GM23338 (cell line): ENCODE results near the gene CDK13. TPM values are rescaled to one million over a fixed set of nuclear protein-coding genes. Genes with fewer than 3 reads are reported as not detected.

Experiments used
- ATAC-seq: fragments of 200-7000 bp; cut with Tn5 transposase; 3 replicates; pipeline ENCODE4 v1.9.1; 2020
- DNase-seq: peaks from one replicate; pipeline ENCODE4 v3.0.0-alpha.2; 2015; ENCODE audit warnings: low spot score
- H2AFZ ChIP-seq: fragments of 200-600 bp; sonication (generic); 2 replicates; pipeline ENCODE4 v1.8.0; 2016; ENCODE audit warnings: antibody characterized with exemption, mild to moderate bottlenecking, moderate library complexity
- H3F3A ChIP-seq: fragments of 200-600 bp; sonication (generic); replicated peaks from 2 replicates; pipeline ENCODE4 v1.8.0; 2017; ENCODE audit warnings: antibody characterized with exemption, mixed run types, low read depth
- H3K27ac ChIP-seq: fragments of 200-600 bp; sonication (generic); 2 replicates; pipeline ENCODE4 v1.6.1; 2016; ENCODE audit warnings: low read depth
- H3K27me3 ChIP-seq: fragments of 200-600 bp; sonication (generic); 2 replicates; pipeline ENCODE4 v1.8.0; 2016; ENCODE audit warnings: mild to moderate bottlenecking, mixed run types, moderate library complexity; ENCODE audit not compliant: insufficient read depth
- H3K36me3 ChIP-seq: fragments of 200-600 bp; sonication (generic); 2 replicates; pipeline ENCODE4 v1.8.0; 2016; ENCODE audit warnings: mild to moderate bottlenecking; ENCODE audit not compliant: insufficient read depth
- H3K4me1 ChIP-seq: fragments of 200-600 bp; sonication (generic); 2 replicates; pipeline ENCODE4 v1.8.0; 2016; ENCODE audit warnings: mild to moderate bottlenecking, moderate library complexity; ENCODE audit not compliant: insufficient read depth
- H3K4me2 ChIP-seq: fragments of 200-600 bp; sonication (generic); 2 replicates; pipeline ENCODE4 v1.7.1; 2017; ENCODE audit warnings: mixed run types
- H3K4me3 ChIP-seq: fragments of 200-600 bp; sonication (generic); 2 replicates; pipeline ENCODE4 v1.6.1; 2016; ENCODE audit warnings: mixed run types
- H3K79me2 ChIP-seq: fragments of 200-600 bp; sonication (generic); replicated peaks from 2 replicates; pipeline ENCODE4 v1.8.0; 2017; ENCODE audit warnings: mild to moderate bottlenecking; ENCODE audit not compliant: insufficient read depth
- H3K9me2 ChIP-seq: fragments of 200-600 bp; sonication (generic); 2 replicates; pipeline ENCODE4 v1.8.0; 2017; ENCODE audit not compliant: insufficient read depth
- H4K20me1 ChIP-seq: fragments of 200-600 bp; sonication (generic); replicated peaks from 2 replicates; pipeline ENCODE4 v1.8.0; 2017; ENCODE audit warnings: mild to moderate bottlenecking; ENCODE audit not compliant: insufficient read depth
- H3K27ac Mint-ChIP-seq: 2 replicates; pipeline ENCODE4 v1.8.0; 2020; ENCODE audit warnings: inconsistent platforms, mild to moderate bottlenecking, moderate library complexity, mixed read lengths
- H3K27me3 Mint-ChIP-seq: 3 replicates; pipeline ENCODE4 v1.8.0; 2022; ENCODE audit warnings: low read depth, mild to moderate bottlenecking, moderate library complexity, mixed read lengths, inconsistent platforms; ENCODE audit not compliant: insufficient read depth, poor library complexity
- H3K36me3 Mint-ChIP-seq: 3 replicates; pipeline ENCODE4 v1.8.0; 2021; ENCODE audit warnings: low read depth, mild to moderate bottlenecking, inconsistent platforms, moderate library complexity, mixed read lengths
- H3K4me1 Mint-ChIP-seq: 3 replicates; pipeline ENCODE4 v1.8.0; 2020; ENCODE audit warnings: mild to moderate bottlenecking, inconsistent platforms, mixed read lengths
- H3K4me3 Mint-ChIP-seq: 3 replicates; pipeline ENCODE4 v1.8.0; 2021; ENCODE audit warnings: moderate library complexity, mild to moderate bottlenecking, inconsistent platforms, mixed read lengths
- H3K9me3 Mint-ChIP-seq: 3 replicates; pipeline ENCODE4 v1.8.0; 2020; ENCODE audit warnings: moderate library complexity, mild to moderate bottlenecking, inconsistent platforms, mixed read lengths
- EZH2 ChIP-seq: fragments of 200-600 bp; sonication (generic); IDR thresholded peaks from one replicate; pipeline ENCODE4 v1.8.0; 2017; ENCODE audit warnings: antibody characterized with exemption, mild to moderate bottlenecking, low read depth; ENCODE audit not compliant: unreplicated experiment
- EZH2phosphoT487 ChIP-seq: fragments of 200-600 bp; sonication (generic); IDR thresholded peaks from one replicate; pipeline ENCODE4 v1.8.1; 2018; ENCODE audit warnings: antibody characterized with exemption; ENCODE audit not compliant: unreplicated experiment
- JUNB ChIP-seq: IDR thresholded peaks from one replicate; pipeline ENCODE4 v1.6.1; 2016; ENCODE audit warnings: antibody characterized with exemption; ENCODE audit not compliant: unreplicated experiment
- NANOG ChIP-seq: IDR thresholded peaks from 2 replicates; pipeline ENCODE4 v1.6.1; 2016; ENCODE audit warnings: antibody characterized with exemption, borderline replicate concordance
- POLR2AphosphoS5 ChIP-seq: IDR thresholded peaks from 2 replicates; pipeline ENCODE4 v1.6.1; 2016; ENCODE audit warnings: antibody characterized with exemption, low read depth
- STAT1 ChIP-seq: IDR thresholded peaks from one replicate; pipeline ENCODE4 v1.6.1; 2016; ENCODE audit warnings: antibody characterized with exemption; ENCODE audit not compliant: unreplicated experiment
- ZNF114 ChIP-seq: fragments of 250-450 bp; sonication (Bioruptor Pico); IDR thresholded peaks from 2 replicates; pipeline ENCODE4 v1.5.0; 2020; ENCODE audit warnings: mild to moderate bottlenecking, moderate library complexity
- polyA plus RNA-seq: library from polyadenylated mRNA; unstranded; fragments of >200 nt; fragmentation: Nextera tagmentation; extraction: Ambion mirVana; gene quantifications from 2 replicates; pipeline ENCODE4 v1.2.1, GENCODE V29; 2016
- total RNA-seq: library from RNA; depleted of rRNA; stranded (reverse); fragments of >200 nt; shearing (Covaris generic); gene quantifications from 2 replicates; pipeline ENCODE4 v1.2.3, GENCODE V29; 2014
- TF ChIP-seq, protein P1 (sequence below), 2 experiments: fragments of 200-600 bp in 1 of 2; sonication (generic) in 1 of 2; conservative IDR thresholded peaks; 2 replicates each; pipeline versions ENCODE4 v1.5.1 to v1.6.1; 2016 to 2017; ENCODE audit warnings: antibody characterized with exemption in 2 of 2, low read depth in 2 of 2, mild to moderate bottlenecking in 2 of 2, moderate library complexity in 1 of 2
- TF ChIP-seq, protein P2 (sequence below): fragments of 250-450 bp; sonication (Bioruptor Pico); IDR thresholded peaks from 2 replicates; pipeline ENCODE4 v1.5.0; 2020; ENCODE audit warnings: mild to moderate bottlenecking, moderate library complexity

The CDK13 gene
- total and polyA plus RNA-seq, 2 experiments from 2014 or later: 39.4 to 80.2 TPM

DNA sequence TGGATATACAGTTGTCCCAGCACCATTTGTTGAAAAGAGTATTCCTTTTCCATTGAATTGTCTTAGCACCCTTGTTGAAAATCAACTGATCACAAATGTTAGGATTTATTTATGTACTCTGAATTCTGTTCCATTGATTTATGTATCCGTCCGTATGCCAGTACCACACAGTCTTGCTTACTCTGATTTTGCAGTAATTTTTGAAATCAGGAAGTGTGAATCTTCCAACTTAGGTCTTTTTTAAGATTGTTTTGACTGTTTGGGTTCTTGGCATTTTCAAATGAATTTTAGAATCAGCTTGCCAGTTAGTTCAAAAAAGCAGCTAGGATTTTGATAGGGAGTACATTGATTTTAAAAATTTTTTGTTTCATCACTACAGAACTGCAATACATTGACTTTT lies 23.7 kb downstream of the CDK13 start:
- no peaks in the 10 kb centered on the region for H3K27me3 ChIP-seq
- no peak overlapping the region for H3K27ac ChIP-seq
- H3K79me2 ChIP-seq: peaks cover 99% of the 10 kb centered on the region
- H3K9me3 Mint-ChIP-seq: no peaks in the 10 kb centered on the region
- H3K4me1 Mint-ChIP-seq: peaks cover 18% of the 10 kb centered on the region
- DNase-seq (no peak), ATAC-seq (no peak)
- no peak overlapping the region for H3K4me3 Mint-ChIP-seq
- no peak overlapping the region for H3K4me3 ChIP-seq
- H3K9me2 ChIP-seq: no peaks in the 10 kb centered on the region
- TF ChIP-seq STAT1 (no peak), EZH2 (no peak), NANOG (no peak), ZNF114 (CRISPR knock-in tag) (no peak), POLR2AphosphoS5 (no peak), EZH2phosphoT487 (no peak), JUNB (no peak)
- TF ChIP-seq, protein P1, sequence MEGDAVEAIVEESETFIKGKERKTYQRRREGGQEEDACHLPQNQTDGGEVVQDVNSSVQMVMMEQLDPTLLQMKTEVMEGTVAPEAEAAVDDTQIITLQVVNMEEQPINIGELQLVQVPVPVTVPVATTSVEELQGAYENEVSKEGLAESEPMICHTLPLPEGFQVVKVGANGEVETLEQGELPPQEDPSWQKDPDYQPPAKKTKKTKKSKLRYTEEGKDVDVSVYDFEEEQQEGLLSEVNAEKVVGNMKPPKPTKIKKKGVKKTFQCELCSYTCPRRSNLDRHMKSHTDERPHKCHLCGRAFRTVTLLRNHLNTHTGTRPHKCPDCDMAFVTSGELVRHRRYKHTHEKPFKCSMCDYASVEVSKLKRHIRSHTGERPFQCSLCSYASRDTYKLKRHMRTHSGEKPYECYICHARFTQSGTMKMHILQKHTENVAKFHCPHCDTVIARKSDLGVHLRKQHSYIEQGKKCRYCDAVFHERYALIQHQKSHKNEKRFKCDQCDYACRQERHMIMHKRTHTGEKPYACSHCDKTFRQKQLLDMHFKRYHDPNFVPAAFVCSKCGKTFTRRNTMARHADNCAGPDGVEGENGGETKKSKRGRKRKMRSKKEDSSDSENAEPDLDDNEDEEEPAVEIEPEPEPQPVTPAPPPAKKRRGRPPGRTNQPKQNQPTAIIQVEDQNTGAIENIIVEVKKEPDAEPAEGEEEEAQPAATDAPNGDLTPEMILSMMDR (conservative IDR thresholded peaks at IDR 0.05; ENCODE audit: low read depth in 2 of 2): no peak
- TF ChIP-seq, protein P2, sequence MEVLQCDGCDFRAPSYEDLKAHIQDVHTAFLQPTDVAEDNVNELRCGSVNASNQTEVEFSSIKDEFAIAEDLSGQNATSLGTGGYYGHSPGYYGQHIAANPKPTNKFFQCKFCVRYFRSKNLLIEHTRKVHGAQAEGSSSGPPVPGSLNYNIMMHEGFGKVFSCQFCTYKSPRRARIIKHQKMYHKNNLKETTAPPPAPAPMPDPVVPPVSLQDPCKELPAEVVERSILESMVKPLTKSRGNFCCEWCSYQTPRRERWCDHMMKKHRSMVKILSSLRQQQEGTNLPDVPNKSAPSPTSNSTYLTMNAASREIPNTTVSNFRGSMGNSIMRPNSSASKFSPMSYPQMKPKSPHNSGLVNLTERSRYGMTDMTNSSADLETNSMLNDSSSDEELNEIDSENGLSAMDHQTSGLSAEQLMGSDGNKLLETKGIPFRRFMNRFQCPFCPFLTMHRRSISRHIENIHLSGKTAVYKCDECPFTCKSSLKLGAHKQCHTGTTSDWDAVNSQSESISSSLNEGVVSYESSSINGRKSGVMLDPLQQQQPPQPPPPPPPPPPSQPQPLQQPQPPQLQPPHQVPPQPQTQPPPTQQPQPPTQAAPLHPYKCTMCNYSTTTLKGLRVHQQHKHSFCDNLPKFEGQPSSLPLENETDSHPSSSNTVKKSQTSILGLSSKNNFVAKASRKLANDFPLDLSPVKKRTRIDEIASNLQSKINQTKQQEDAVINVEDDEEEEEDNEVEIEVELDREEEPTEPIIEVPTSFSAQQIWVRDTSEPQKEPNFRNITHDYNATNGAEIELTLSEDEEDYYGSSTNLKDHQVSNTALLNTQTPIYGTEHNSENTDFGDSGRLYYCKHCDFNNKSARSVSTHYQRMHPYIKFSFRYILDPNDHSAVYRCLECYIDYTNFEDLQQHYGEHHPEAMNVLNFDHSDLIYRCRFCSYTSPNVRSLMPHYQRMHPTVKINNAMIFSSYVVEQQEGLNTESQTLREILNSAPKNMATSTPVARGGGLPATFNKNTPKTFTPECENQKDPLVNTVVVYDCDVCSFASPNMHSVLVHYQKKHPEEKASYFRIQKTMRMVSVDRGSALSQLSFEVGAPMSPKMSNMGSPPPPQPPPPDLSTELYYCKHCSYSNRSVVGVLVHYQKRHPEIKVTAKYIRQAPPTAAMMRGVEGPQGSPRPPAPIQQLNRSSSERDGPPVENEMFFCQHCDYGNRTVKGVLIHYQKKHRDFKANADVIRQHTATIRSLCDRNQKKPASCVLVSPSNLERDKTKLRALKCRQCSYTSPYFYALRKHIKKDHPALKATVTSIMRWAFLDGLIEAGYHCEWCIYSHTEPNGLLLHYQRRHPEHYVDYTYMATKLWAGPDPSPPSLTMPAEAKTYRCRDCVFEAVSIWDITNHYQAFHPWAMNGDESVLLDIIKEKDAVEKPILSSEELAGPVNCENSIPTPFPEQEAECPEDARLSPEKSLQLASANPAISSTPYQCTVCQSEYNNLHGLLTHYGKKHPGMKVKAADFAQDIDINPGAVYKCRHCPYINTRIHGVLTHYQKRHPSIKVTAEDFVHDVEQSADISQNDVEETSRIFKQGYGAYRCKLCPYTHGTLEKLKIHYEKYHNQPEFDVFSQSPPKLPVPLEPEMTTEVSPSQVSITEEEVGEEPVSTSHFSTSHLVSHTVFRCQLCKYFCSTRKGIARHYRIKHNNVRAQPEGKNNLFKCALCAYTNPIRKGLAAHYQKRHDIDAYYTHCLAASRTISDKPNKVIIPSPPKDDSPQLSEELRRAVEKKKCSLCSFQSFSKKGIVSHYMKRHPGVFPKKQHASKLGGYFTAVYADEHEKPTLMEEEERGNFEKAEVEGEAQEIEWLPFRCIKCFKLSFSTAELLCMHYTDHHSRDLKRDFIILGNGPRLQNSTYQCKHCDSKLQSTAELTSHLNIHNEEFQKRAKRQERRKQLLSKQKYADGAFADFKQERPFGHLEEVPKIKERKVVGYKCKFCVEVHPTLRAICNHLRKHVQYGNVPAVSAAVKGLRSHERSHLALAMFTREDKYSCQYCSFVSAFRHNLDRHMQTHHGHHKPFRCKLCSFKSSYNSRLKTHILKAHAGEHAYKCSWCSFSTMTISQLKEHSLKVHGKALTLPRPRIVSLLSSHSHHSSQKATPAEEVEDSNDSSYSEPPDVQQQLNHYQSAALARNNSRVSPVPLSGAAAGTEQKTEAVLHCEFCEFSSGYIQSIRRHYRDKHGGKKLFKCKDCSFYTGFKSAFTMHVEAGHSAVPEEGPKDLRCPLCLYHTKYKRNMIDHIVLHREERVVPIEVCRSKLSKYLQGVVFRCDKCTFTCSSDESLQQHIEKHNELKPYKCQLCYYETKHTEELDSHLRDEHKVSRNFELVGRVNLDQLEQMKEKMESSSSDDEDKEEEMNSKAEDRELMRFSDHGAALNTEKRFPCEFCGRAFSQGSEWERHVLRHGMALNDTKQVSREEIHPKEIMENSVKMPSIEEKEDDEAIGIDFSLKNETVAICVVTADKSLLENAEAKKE (CRISPR knock-in tag): no peak
- H3K36me3 ChIP-seq: no peaks in the 10 kb centered on the region
- H3F3A ChIP-seq: no peaks in the 10 kb centered on the region
- H2AFZ ChIP-seq: no peak overlapping the region
- H4K20me1 ChIP-seq: no peaks in the 10 kb centered on the region; the same call in 1 of the 2 replicates
- H3K36me3 Mint-ChIP-seq: no peaks in the 10 kb centered on the region
- H3K27ac Mint-ChIP-seq: peak overlapping the region; percentile 49; the same call in 1 of the 2 replicates
- peaks cover 47% of the 10 kb centered on the region for H3K4me1 ChIP-seq
- peaks cover 2% of the 10 kb centered on the region for H3K27me3 Mint-ChIP-seq
- no peak overlapping the region for H3K4me2 ChIP-seq
